Mesenchymal stem cell (in vitro differentiated cells and primary cell): ENCODE data around the gene SEMA3C.

ENCODE experiments used
- DNase-seq: peaks from one replicate; pipeline ENCODE4 v3.0.0-alpha.2; 2013
- H2AFZ ChIP-seq: one replicate; pipeline ENCODE4 v1.6.1; 2013; ENCODE audit warnings: low read depth, mild to moderate bottlenecking, control low read depth, inconsistent platforms, low read length, moderate library complexity
- H2AK5ac ChIP-seq: 2 replicates; pipeline ENCODE4 v1.6.1; 2013; ENCODE audit warnings: low read length, moderate library complexity, mild to moderate bottlenecking, inconsistent platforms; ENCODE audit not compliant: severe bottlenecking
- H2BK120ac ChIP-seq: one replicate; pipeline ENCODE4 v1.6.1; 2013; ENCODE audit warnings: low read depth, mild to moderate bottlenecking, inconsistent platforms, low read length, moderate library complexity
- H2BK12ac ChIP-seq, 2 experiments: one replicate each; pipeline ENCODE4 v1.6.1; 2013; ENCODE audit warnings: inconsistent platforms in 2 of 2, low read length in 2 of 2, mild to moderate bottlenecking in 2 of 2, moderate library complexity in 2 of 2, control low read depth in 1 of 2
- H2BK15ac ChIP-seq: one replicate; pipeline ENCODE4 v1.6.1; 2013; ENCODE audit warnings: mild to moderate bottlenecking, low read depth, inconsistent platforms; ENCODE audit not compliant: poor library complexity, severe bottlenecking
- H2BK5ac ChIP-seq: 2 replicates; pipeline ENCODE4 v1.6.1; 2013; ENCODE audit warnings: low read depth, mild to moderate bottlenecking, low read length, control low read depth, inconsistent platforms; ENCODE audit not compliant: poor library complexity, severe bottlenecking
- H3K14ac ChIP-seq, 2 experiments: one replicate each; pipeline ENCODE4 v1.6.1; 2013; ENCODE audit warnings: inconsistent platforms in 2 of 2, low read length in 2 of 2, control low read depth in 1 of 2, mild to moderate bottlenecking in 1 of 2, moderate library complexity in 1 of 2
- H3K18ac ChIP-seq, 2 experiments: one replicate each; pipeline ENCODE4 v1.6.1; 2013; ENCODE audit warnings: inconsistent platforms in 2 of 2, low read length in 2 of 2, control low read depth in 1 of 2, low read depth in 1 of 2, mild to moderate bottlenecking in 1 of 2
- H3K23ac ChIP-seq, 2 experiments: one replicate each; pipeline ENCODE4 v1.6.1; 2013; ENCODE audit warnings: inconsistent platforms in 2 of 2, low read length in 2 of 2, mild to moderate bottlenecking in 2 of 2, moderate library complexity in 2 of 2, control low read depth in 1 of 2
- H3K27ac ChIP-seq: 2 replicates; pipeline ENCODE4 v1.5.1; 2013; ENCODE audit warnings: mild to moderate bottlenecking, moderate library complexity, low read length, control low read depth, inconsistent platforms; ENCODE audit not compliant: poor library complexity, severe bottlenecking
- H3K27me3 ChIP-seq, 2 experiments: 2 replicates each; pipeline versions ENCODE4 v1.6.1 to v1.7.0; 2013; ENCODE audit warnings: low read length in 2 of 2, mild to moderate bottlenecking in 2 of 2, moderate library complexity in 2 of 2, control low read depth in 1 of 2, inconsistent platforms in 1 of 2; ENCODE audit not compliant: control insufficient read depth in 1 of 2, insufficient read depth in 1 of 2
- H3K36me3 ChIP-seq, 2 experiments: 2 replicates each; pipeline versions ENCODE4 v1.6.1 to v1.7.0; 2013; ENCODE audit warnings: low read length in 2 of 2, control low read depth in 1 of 2, inconsistent platforms in 1 of 2, low read depth in 1 of 2, mild to moderate bottlenecking in 1 of 2; ENCODE audit not compliant: insufficient read depth in 2 of 2, control insufficient read depth in 1 of 2
- H3K4ac ChIP-seq, 2 experiments: one replicate each; pipeline ENCODE4 v1.6.1; 2013; ENCODE audit warnings: inconsistent platforms in 2 of 2, low read length in 2 of 2, mild to moderate bottlenecking in 2 of 2, moderate library complexity in 2 of 2, control low read depth in 1 of 2, low read depth in 1 of 2
- H3K4me1 ChIP-seq: 2 replicates; pipeline ENCODE4 v1.6.1; 2013; ENCODE audit warnings: low read depth, low read length, control low read depth; ENCODE audit not compliant: control insufficient read depth, insufficient read depth
- H3K4me2 ChIP-seq: 2 replicates; pipeline ENCODE4 v1.6.1; 2013; ENCODE audit warnings: low read length, mild to moderate bottlenecking, inconsistent platforms; ENCODE audit not compliant: poor library complexity, severe bottlenecking
- H3K4me3 ChIP-seq, 2 experiments: 2 replicates each; pipeline versions ENCODE4 v1.5.1 to v1.7.0; 2013; ENCODE audit warnings: low read length in 2 of 2, mild to moderate bottlenecking in 2 of 2, control low read depth in 1 of 2, low read depth in 1 of 2; ENCODE audit not compliant: insufficient read depth in 1 of 2
- H3K79me1 ChIP-seq: replicated peaks from 2 replicates; pipeline ENCODE4 v1.6.1; 2013; ENCODE audit warnings: mild to moderate bottlenecking, control low read depth, low read length, inconsistent platforms; ENCODE audit not compliant: poor library complexity, severe bottlenecking
- H3K9ac ChIP-seq: 2 replicates; pipeline ENCODE4 v1.7.0; 2013; ENCODE audit warnings: mild to moderate bottlenecking, low read length, moderate library complexity
- H3K9me3 ChIP-seq: 2 replicates; pipeline ENCODE4 v1.7.0; 2013; ENCODE audit warnings: mild to moderate bottlenecking, low read length; ENCODE audit not compliant: control insufficient read depth
- H4K8ac ChIP-seq: one replicate; pipeline ENCODE4 v1.6.1; 2013; ENCODE audit warnings: inconsistent platforms, mild to moderate bottlenecking, low read length, moderate library complexity
- H4K91ac ChIP-seq: one replicate; pipeline ENCODE4 v1.6.1; 2013; ENCODE audit warnings: mild to moderate bottlenecking, low read length, inconsistent platforms
- WGBS: methylation state at CpG from one replicate; pipeline ENCODE4 v1.1.7; 2013; ENCODE audit warnings: mixed read lengths; 5-methylcytosine and 5-hydroxymethylcytosine counted together

Gene SEMA3C

GRCh38 chr7:80703272-80703671 is 215.6 kb downstream of the SEMA3C start:
- Histone ChIP-seq H3K4me1 (peaks cover 3% of the 10 kb centered on the region), H3K18ac (no peak overlapping the region), H3K14ac (no peak overlapping the region), H3K36me3 (no peaks in the 10 kb centered on the region), H2AK5ac (no peak overlapping the region), H3K4me3 (no peak overlapping the region), H2BK5ac (no peak overlapping the region), H2BK12ac (no peak overlapping the region), H4K8ac (no peak overlapping the region), H3K23ac (no peak overlapping the region), H2BK15ac (no peak overlapping the region), H3K27ac (no peak overlapping the region), H3K4ac (no peak overlapping the region), H2BK120ac (no peak overlapping the region), H4K91ac (no peak overlapping the region), H2AFZ (no peak overlapping the region), H3K9me3 (no peaks in the 10 kb centered on the region), H3K79me1 (peaks cover 2% of the 10 kb centered on the region), H3K4me2 (no peak overlapping the region), H3K27me3 (no peaks in the 10 kb centered on the region), H3K9ac (no peak overlapping the region)
- no peak for DNase-seq
- 60% methylated on average over 1 of the region's 1 CpG for WGBS

DNA sequence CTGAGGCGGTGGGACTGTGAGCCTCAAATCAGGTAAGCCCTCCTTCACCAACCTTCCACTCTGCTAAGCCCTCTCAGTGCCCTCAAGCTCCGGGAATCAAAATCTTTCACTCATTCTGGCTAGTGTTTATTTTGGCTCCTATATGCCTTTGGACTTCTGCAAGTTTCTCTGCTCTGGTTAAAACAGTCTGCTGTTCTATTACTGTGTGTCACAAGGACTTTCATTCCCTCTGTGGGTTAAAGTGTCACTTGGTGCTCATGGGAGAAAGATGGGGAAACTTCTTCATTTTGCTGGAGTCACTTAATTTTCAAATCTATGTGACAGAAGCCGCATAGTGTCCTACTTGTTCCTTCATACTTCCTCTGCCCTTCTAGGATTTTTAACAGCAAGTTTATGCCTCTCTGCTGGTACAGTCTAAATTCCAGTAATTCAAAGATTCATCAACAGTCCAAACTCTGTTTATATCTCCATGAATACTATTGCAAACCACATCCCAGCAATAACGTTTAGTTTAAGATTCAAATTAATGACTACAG is 219.1 kb downstream of the SEMA3C start:
- H3K79me1 ChIP-seq = peaks cover 2% of the 10 kb centered on the region
- H3K4me1 ChIP-seq = peaks cover 3% of the 10 kb centered on the region
- peak; percentile 30 for DNase-seq
- H2BK120ac ChIP-seq = no peak overlapping the region
- H4K8ac ChIP-seq = no peak overlapping the region
- H2AFZ ChIP-seq = no peak overlapping the region
- H2BK5ac ChIP-seq = peak overlapping the region; percentile 80
- no peaks in the 10 kb centered on the region for H3K27me3 ChIP-seq
- peak overlapping the region; percentile 47 for H3K27ac ChIP-seq
- H3K18ac ChIP-seq = peak overlapping the region; percentile 57 to 77
- H3K9me3 ChIP-seq = peaks cover 2% of the 10 kb centered on the region
- no peak overlapping the region for H4K91ac ChIP-seq
- H3K4me3 ChIP-seq = no peak overlapping the region
- H3K14ac ChIP-seq = no peak overlapping the region
- H3K4ac ChIP-seq = peak overlapping the region in 1 of 2 experiments; percentile 67
- H2BK15ac ChIP-seq = no peak overlapping the region
- peak overlapping the region; percentile 64 for H3K9ac ChIP-seq
- H2AK5ac ChIP-seq = no peak overlapping the region
- peak overlapping the region; percentile 14 for H3K4me2 ChIP-seq
- H3K23ac ChIP-seq = no peak overlapping the region
- 82% methylated on average over 4 of the region's 4 CpGs for WGBS
- peak overlapping the region; percentile 31 to 92 for H2BK12ac ChIP-seq
- no peaks in the 10 kb centered on the region for H3K36me3 ChIP-seq

DNA sequence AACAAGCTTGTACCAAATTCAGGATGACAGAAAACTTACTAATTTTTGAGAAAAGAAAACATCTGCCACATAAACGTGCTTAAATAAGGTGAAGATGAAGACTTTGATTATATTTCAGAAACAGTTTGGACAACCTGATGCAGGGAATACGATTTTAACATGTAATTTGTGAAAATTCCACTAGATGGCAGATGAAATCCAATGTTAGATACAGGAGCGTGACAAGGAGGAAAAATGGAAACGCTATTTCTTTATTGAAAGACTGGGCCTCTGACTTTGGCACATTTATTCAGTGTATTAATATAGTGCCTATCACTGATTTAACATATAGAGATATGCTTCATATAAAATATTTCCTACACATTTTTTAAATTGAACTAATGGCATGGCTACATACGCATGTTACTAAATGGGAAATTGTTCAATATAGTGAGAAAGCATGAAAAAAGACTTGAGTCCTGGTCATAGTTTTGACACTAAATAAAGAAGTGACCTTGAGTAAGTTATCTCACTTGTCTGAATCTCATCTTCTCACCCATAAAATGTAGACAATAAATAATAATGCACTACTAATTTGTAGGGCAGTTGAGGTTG is 219.7 kb downstream of the SEMA3C start:
- Histone ChIP-seq H3K27me3 (no peaks in the 10 kb centered on the region), H3K4me3 (no peak overlapping the region), H3K4me1 (peaks cover 3% of the 10 kb centered on the region), H3K9ac (peak overlapping the region; percentile 64), H2BK120ac (no peak overlapping the region), H3K9me3 (peaks cover 3% of the 10 kb centered on the region), H3K4me2 (no peak overlapping the region), H4K91ac (no peak overlapping the region), H3K4ac (no peak overlapping the region), H2AK5ac (no peak overlapping the region), H3K14ac (no peak overlapping the region), H2BK15ac (no peak overlapping the region), H3K36me3 (no peaks in the 10 kb centered on the region), H2AFZ (no peak overlapping the region), H2BK5ac (no peak overlapping the region), H3K18ac (peak overlapping the region in 1 of 2 experiments; percentile 77), H2BK12ac (no peak overlapping the region), H3K79me1 (peaks cover 2% of the 10 kb centered on the region), H3K23ac (no peak overlapping the region), H3K27ac (peak overlapping the region; percentile 47), H4K8ac (no peak overlapping the region)
- 33% methylated on average over 3 of the region's 5 CpGs for WGBS
- DNase-seq = peak; percentile 67
